HG02970 (cell line): ENCODE data around the gene ADCY3.

Experiments
- ATAC-seq: cut with Tn5 transposase; IDR thresholded peaks from one replicate; pipeline ENCODE4 v1.9.1; 2021; ENCODE audit warnings: mild to moderate bottlenecking, moderate library complexity, moderate number of reproducible peaks; ENCODE audit not compliant: unreplicated experiment, low FRiP score

ADCY3 gene

GRCh38 chr2:24908461-24908901 lies 11.6 kb downstream of the ADCY3 start:
- no peak for ATAC-seq

- ATAC-seq, result no peak
These were observed 12.9 kb downstream of the ADCY3 start for GRCh38 chr2:24907116-24907515.

GRCh38 chr2:24906466-24906865 lies 13.6 kb downstream of the ADCY3 start:
- ATAC-seq, result no peak

GRCh38 chr2:24903161-24904103 lies 16.6 kb downstream of the ADCY3 start:
- ATAC-seq, result no peak

- ATAC-seq, result no peak
These were observed 20.6 kb downstream of the ADCY3 start for GRCh38 chr2:24899361-24899910.

GRCh38 chr2:24898122-24899109 lies 21.6 kb downstream of the ADCY3 start:
- no peak for ATAC-seq

- ATAC-seq, result no peak
These were observed 25.3 kb downstream of the ADCY3 start for GRCh38 chr2:24894750-24895149.

- ATAC-seq, result no peak
These were observed 26.1 kb downstream of the ADCY3 start for GRCh38 chr2:24893934-24894333.

GRCh38 chr2:24892928-24893327 lies 27.1 kb downstream of the ADCY3 start:
- ATAC-seq, result no peak

- no peak for ATAC-seq
These were observed 28.8 kb downstream of the ADCY3 start for GRCh38 chr2:24891201-24891600.

- no peak for ATAC-seq
These were observed 30.8 kb downstream of the ADCY3 start for GRCh38 chr2:24889221-24889620.

GRCh38 chr2:24888177-24888576 lies 31.9 kb downstream of the ADCY3 start:
- ATAC-seq, result no peak

- no peak for ATAC-seq
These were observed 32.6 kb downstream of the ADCY3 start for GRCh38 chr2:24887307-24887874.

GRCh38 chr2:24886691-24887304 lies 33.2 kb downstream of the ADCY3 start:
- ATAC-seq, result no peak

GRCh38 chr2:24886126-24886501 lies 33.9 kb downstream of the ADCY3 start:
- no peak for ATAC-seq

- no peak for ATAC-seq
These were observed 34.6 kb downstream of the ADCY3 start for GRCh38 chr2:24885221-24886125.

- ATAC-seq, result no peak
These were observed 36.1 kb downstream of the ADCY3 start for GRCh38 chr2:24883946-24884345.

- no peak for ATAC-seq
These were observed 38.4 kb downstream of the ADCY3 start for GRCh38 chr2:24881623-24882022.

GRCh38 chr2:24881158-24881557 lies 38.9 kb downstream of the ADCY3 start:
- no peak for ATAC-seq
